Uterus (tissue), 2 donors: ENCODE results near the gene GPR183.

Source experiments
- POLR2A ChIP-seq, 2 donors: fragments of 450-650 bp; IDR thresholded peaks; one replicate each; pipeline ENCODE4 v1.6.1; 2016; ENCODE audit warnings: antibody characterized with exemption in 2 of 2, mild to moderate bottlenecking in 1 of 2, moderate library complexity in 1 of 2
- TF ChIP-seq, protein P1 (sequence below), 4 experiments: fragments of 200-600 bp in 2 of 4; fragments of 450-650 bp in 2 of 4; sonication (generic) in 2 of 4; IDR thresholded peaks; one replicate each; pipeline ENCODE4 v1.5.1; 2016 to 2019; ENCODE audit warnings: antibody characterized with exemption in 4 of 4, mild to moderate bottlenecking in 2 of 4, moderate library complexity in 1 of 4

GRCh38 chr13:99329477-99329876 is 22.3 kb upstream of the GPR183 start:
- TF ChIP-seq POLR2A (IDR thresholded peaks at IDR 0.05) = no peak
- TF ChIP-seq, protein P1, sequence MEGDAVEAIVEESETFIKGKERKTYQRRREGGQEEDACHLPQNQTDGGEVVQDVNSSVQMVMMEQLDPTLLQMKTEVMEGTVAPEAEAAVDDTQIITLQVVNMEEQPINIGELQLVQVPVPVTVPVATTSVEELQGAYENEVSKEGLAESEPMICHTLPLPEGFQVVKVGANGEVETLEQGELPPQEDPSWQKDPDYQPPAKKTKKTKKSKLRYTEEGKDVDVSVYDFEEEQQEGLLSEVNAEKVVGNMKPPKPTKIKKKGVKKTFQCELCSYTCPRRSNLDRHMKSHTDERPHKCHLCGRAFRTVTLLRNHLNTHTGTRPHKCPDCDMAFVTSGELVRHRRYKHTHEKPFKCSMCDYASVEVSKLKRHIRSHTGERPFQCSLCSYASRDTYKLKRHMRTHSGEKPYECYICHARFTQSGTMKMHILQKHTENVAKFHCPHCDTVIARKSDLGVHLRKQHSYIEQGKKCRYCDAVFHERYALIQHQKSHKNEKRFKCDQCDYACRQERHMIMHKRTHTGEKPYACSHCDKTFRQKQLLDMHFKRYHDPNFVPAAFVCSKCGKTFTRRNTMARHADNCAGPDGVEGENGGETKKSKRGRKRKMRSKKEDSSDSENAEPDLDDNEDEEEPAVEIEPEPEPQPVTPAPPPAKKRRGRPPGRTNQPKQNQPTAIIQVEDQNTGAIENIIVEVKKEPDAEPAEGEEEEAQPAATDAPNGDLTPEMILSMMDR (IDR thresholded peaks at IDR 0.05) = no peak
